SH-SY5Y (cell line): ENCODE data around the gene SVIP.

Experiments
- GATA2 ChIP-seq: IDR thresholded peaks from 2 replicates; pipeline ENCODE4 v1.6.1; 2011; ENCODE audit warnings: mild to moderate bottlenecking, low read depth, low read length
- GATA3 ChIP-seq: IDR thresholded peaks from 2 replicates; pipeline ENCODE4 v1.6.1; 2011; ENCODE audit warnings: low read depth, mild to moderate bottlenecking, low read length, moderate library complexity

GRCh38 chr11:22792497-22792896 lies 37.1 kb downstream of the SVIP start:
- TF ChIP-seq GATA2 = no peak
- TF ChIP-seq GATA3 = no peak
